GM18502 (cell line): ENCODE results near the gene YY1.
"Not testable (repeated sequence)": the region's sequence is repeated elsewhere in the genome, so short reads cannot be mapped to it uniquely, and the experiment has no call there.

ENCODE experiments used
- ATAC-seq: cut with Tn5 transposase; IDR thresholded peaks from one replicate; pipeline ENCODE4 v1.9.1; 2021; ENCODE audit warnings: mild to moderate bottlenecking; ENCODE audit not compliant: unreplicated experiment, poor library complexity

Gene YY1

GRCh38 chr14:100213587-100213955 lies 25.4 kb upstream of the YY1 start:
- no peak for ATAC-seq

GRCh38 chr14:100213956-100214769 lies 24.8 kb upstream of the YY1 start:
- ATAC-seq = peak; percentile 92

DNA sequence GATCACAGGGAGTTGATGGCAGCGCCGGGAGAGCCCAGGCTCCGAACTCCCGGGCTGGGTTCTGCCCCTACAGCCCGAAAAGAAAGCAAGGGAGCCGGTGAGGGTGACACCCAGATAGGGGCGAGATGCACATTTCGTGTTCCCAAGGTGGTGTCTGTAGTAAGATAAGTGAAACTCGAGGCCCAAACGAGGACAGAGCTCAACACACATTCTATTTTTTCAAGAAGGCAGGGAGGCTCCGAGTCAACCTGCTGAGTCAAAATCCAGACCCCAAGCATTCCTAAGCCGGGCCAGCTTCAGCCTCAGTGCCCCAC lies 24.2 kb upstream of the YY1 start:
- ATAC-seq = no peak

DNA sequence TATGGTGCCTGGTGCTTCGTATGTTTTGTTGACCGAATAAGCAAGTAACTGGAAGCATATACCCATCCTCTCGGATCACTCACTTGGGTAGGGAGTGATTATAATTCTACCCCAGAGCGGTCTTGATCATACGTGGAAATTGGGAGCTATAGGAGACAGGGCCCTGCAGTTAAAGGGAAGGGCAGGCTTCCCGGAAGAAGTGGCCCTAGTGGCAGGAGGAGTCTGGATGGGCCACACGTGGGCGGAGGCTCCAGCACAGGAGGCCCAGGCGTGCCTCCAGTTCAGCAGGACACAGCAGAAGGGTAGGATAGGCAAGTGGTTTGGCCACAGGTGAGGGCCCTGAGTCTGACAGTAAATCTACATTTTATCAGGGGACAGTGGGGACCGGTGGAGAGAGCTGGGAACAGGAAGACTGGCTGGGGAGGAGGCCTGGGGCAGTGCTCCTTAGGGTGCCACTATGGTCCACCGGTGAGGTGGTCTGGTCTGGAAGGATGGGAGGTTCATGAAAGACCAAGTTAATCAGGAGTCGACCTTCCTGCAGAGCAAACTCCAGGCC lies 23.5 kb upstream of the YY1 start:
- ATAC-seq = no peak

GRCh38 chr14:100219126-100219785 lies 19.7 kb upstream of the YY1 start:
- no peak for ATAC-seq

DNA sequence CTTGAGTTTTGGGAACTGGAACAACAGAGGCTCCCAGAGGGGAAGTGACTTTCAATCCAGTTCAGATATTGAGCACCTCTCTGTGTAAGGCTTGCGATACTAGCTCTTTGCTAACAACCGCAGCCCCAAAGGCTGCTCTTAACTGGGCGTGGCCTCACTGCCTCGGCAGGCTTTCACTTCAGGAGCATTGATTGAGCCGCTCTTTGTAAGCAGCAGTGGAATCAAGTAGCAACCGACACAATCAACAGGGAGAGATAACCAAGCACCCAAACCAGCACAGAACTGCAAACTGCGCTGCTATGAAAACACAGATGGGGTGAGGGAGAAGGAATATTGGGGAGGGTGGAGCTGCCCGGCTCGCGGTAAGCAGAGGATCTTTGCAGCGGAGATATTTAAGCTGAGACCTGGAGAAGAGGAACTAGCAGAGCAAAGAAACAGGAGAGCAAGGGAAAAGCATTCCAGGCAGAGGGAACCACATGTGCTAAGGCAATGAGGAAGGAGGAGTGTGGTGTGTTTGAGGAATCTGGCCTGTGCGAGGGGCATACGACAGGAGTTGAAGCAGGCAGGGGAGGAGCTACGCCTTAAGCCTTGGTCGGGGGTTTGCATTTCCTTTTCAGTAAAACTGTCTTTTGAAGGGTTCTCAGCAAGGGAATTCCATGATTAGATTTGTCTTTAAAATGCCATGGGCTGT lies 17.3 kb upstream of the YY1 start:
- peak; percentile 95 for ATAC-seq

DNA sequence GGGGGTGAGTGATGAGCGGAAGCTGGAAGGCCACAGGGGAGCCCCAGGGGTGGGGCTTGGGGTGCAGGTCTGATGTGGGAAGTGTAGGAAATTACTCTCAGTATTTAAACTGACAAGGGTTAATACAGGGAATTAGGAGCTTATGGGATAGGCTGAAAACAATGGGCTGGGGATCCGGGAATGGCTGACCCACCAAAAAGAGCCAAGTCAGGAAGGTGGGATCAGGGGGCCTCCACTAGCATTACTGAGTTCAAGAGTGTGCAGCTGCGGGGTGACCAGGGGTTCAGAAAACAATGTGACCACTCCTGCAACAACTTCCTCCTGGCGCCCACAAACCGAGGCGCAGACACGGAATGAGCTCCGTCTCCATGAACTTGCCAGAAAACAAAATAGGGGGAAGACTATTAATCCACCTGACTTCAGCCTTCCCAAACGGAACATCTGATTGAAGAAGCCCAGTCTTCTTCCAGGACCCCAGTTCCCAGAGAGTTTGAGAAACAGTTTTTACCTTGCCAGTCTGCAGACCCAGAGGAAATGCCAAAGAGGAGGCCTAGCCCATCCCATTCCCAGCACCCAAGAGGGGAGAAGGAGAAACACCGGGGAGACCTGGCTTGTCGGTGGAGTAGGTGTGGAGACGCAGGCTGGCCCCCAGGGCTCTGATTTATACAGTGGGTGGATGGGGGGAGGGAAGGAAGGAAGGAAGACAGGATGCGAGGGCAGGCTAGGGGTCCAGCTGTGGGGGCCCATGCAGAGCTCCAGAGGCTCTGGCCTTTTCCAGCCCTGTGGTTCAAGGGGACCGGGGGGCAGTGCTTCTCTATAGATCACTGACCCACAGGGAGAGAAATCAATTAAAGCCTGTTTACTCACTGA lies 16.5 kb upstream of the YY1 start:
- peak; percentile 22 for ATAC-seq

DNA sequence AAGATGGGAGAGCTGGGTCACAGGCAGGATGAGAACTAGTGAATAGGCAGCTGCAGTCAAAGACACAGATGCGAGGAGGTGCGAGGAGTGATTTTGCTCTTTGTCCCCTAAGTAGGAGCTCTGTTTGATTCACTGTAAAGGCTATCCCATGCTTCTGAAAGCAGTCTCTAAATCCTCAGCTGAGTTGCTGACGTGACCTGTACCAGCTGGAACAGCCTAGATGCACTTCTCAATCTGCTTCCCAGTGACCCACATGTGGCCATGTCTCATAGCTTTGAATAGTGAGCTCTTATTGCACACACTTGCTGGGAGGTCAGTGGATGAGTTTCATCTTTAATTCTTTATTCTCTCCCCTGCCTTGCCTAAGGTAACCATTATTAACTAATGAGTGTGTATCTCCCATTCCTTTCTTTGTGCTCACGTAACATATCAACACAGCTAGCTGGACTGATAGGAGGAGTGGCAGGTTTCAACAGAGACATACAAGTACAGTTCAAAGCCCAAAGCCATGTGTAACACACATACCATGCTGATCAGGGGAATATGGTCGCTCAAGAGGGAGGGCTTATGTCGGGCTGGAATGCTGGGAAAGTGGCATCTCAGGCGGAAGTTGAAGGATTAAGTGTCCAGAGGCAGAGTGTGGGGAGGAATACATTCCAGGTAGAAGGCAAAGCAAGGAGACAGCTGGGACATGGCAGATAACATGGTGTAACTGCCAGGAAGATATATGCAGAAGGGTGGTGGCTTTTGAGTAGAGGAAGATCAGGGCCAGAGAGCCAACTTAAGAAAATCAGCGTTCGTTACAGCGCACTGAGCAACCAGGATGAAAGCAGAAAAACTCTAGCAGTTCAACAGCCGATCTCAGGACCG lies 15.4 kb upstream of the YY1 start:
- no peak for ATAC-seq

- no peak for ATAC-seq
Measured at GRCh38 chr14:100224229-100224866, 14.6 kb upstream of the YY1 start.

DNA sequence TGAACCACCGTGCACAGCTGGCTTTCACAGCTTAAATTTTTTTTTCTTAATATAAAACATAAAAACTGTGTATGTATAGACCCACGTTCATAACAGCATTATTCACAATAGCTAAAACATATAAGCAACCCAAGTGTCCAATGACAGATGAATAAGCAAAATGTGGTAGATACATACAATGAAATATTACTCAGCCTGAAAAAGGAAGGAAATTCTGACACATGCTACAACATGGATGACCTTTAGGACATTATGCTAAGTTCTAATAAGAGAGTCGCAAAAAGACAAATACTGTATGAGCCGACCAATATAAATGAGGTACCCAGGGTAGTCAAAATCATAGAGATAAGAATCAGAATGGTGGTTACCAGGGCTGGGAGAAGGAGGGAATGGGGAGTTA lies 13.8 kb upstream of the YY1 start:
- ATAC-seq = no peak

DNA sequence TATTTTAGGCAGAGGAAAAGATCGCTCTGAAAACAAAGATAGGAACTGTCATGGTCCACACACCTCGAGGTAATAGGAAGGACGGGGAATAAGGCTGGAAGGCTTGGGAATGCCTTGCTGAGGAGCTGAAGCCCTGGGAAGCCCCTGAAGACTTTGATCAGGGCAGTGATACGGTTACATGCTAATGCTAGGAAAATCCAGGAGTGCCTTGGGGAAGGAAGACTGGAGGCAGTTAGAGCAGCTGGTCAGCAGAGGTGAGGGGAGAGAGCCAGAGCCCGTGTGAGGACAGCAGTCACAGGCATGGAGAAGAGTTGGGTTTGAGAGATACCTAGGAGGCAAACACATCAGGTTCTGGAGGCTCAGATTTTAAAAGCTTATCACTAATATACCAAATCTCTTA lies 8.6 kb upstream of the YY1 start:
- ATAC-seq = no peak

- no peak for ATAC-seq
Measured at GRCh38 chr14:100234511-100234910, 4.4 kb upstream of the YY1 start.

GRCh38 chr14:100236271-100236818 lies 2.6 kb upstream of the YY1 start:
- ATAC-seq = not testable (repeated sequence)

- no peak for ATAC-seq
Measured at GRCh38 chr14:100236881-100237280, 2.1 kb upstream of the YY1 start.

GRCh38 chr14:100237735-100238418 lies 1.1 kb upstream of the YY1 start:
- no peak for ATAC-seq

DNA sequence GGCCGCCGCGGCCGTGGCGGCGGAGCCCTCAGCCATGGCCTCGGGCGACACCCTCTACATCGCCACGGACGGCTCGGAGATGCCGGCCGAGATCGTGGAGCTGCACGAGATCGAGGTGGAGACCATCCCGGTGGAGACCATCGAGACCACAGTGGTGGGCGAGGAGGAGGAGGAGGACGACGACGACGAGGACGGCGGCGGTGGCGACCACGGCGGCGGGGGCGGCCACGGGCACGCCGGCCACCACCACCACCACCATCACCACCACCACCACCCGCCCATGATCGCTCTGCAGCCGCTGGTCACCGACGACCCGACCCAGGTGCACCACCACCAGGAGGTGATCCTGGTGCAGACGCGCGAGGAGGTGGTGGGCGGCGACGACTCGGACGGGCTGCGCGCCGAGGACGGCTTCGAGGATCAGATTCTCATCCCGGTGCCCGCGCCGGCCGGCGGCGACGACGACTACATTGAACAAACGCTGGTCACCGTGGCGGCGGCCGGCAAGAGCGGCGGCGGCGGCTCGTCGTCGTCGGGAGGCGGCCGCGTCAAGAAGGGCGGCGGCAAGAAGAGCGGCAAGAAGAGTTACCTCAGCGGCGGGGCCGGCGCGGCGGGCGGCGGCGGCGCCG lies 381 bp downstream of the YY1 start:
- no peak for ATAC-seq

GRCh38 chr14:100239840-100240667 lies 1.1 kb downstream of the YY1 start:
- peak; percentile 37 for ATAC-seq
